Gastrocnemius medialis (tissue), 4 donors: ENCODE data around the gene TTLL8. TPM values are rescaled to one million over a fixed set of nuclear protein-coding genes. Genes with fewer than 3 reads are reported as not detected.

Source experiments
- ATAC-seq, 2 donors: fragments of 150-250 bp; one replicate each; pipeline ENCODE4 v1.9.1; 2016
- DNase-seq, 2 donors: peaks; one replicate each; pipeline ENCODE4 v3.0.0-alpha.2; 2019
- H3K27ac ChIP-seq, 4 donors: fragments of 200-600 bp; sonication (generic); 1 replicate in 1 of 4; 2 replicates in 3 of 4; pipeline ENCODE4 v1.5.1; 2016 to 2018; ENCODE audit warnings: mild to moderate bottlenecking in 2 of 4, moderate library complexity in 1 of 4
- H3K27me3 ChIP-seq, 3 donors: fragments of 200-600 bp; sonication (generic) in 2 of 3; 1 replicate in 1 of 3; 2 replicates in 2 of 3; pipeline versions ENCODE4 v1.5.1 to v1.6.0; 2016 to 2019; ENCODE audit warnings: mild to moderate bottlenecking in 1 of 3, moderate library complexity in 1 of 3
- H3K36me3 ChIP-seq, 2 donors: fragments of 200-600 bp; sonication (generic) in 1 of 2; one replicate each; pipeline ENCODE4 v1.5.1; 2017 to 2018
- H3K4me1 ChIP-seq, 2 donors: fragments of 200-600 bp; sonication (generic) in 1 of 2; one replicate each; pipeline ENCODE4 v1.5.1; 2016 to 2017; ENCODE audit warnings: mild to moderate bottlenecking in 2 of 2
- H3K4me3 ChIP-seq, 4 donors: fragments of 200-600 bp; sonication (generic) in 3 of 4; 1 replicate in 1 of 4; 2 replicates in 3 of 4; pipeline ENCODE4 v1.5.1; 2016 to 2019; ENCODE audit warnings: mild to moderate bottlenecking in 2 of 4
- H3K9me3 ChIP-seq, 3 donors: fragments of 200-600 bp; sonication (generic) in 2 of 3; 1 replicate in 1 of 3; 2 replicates in 2 of 3; pipeline ENCODE4 v1.5.1; 2016 to 2019
- POLR2A ChIP-seq, 2 donors: fragments of 450-650 bp; IDR thresholded peaks; one replicate each; pipeline ENCODE4 v1.6.1; 2017; ENCODE audit warnings: antibody characterized with exemption in 2 of 2, mild to moderate bottlenecking in 2 of 2, moderate library complexity in 2 of 2
- in situ Hi-C, 4 donors: fragments of 200-750 bp; cut with MboI; loops; one replicate each; pipeline versions ENCODE4 v1.15.0 to v1.8.0; 2017; ENCODE audit warnings: low sequenced_read_pairs in 4 of 4
- intact Hi-C: fragments of 100-400 bp; cut with DNase I; formaldehyde crosslinking; loops from one replicate; pipeline ENCODE4 v1.15.1; 2023; ENCODE audit warnings: low total_unique reads
- total RNA-seq, 4 donors: library from RNA; depleted of rRNA; stranded (reverse); fragments of >200 nt; gene quantifications; one replicate each; pipeline versions ENCODE4 v1.1.0 to v1.2.3, GENCODE V29; 2016
- TF ChIP-seq, protein P1 (sequence below), 5 experiments: fragments of 450-650 bp in 3 of 5; fragments of 200-600 bp in 2 of 5; sonication (generic) in 2 of 5; IDR thresholded peaks in 4 of 5; conservative IDR thresholded peaks in 1 of 5; 1 replicate in 4 of 5; 2 replicates in 1 of 5; pipeline ENCODE4 v1.5.1; 2016 to 2019; ENCODE audit warnings: antibody characterized with exemption in 5 of 5, mild to moderate bottlenecking in 3 of 5, moderate library complexity in 3 of 5

Gene TTLL8
- total RNA-seq, 4 donors from 2014 or later, result not detected

DNA sequence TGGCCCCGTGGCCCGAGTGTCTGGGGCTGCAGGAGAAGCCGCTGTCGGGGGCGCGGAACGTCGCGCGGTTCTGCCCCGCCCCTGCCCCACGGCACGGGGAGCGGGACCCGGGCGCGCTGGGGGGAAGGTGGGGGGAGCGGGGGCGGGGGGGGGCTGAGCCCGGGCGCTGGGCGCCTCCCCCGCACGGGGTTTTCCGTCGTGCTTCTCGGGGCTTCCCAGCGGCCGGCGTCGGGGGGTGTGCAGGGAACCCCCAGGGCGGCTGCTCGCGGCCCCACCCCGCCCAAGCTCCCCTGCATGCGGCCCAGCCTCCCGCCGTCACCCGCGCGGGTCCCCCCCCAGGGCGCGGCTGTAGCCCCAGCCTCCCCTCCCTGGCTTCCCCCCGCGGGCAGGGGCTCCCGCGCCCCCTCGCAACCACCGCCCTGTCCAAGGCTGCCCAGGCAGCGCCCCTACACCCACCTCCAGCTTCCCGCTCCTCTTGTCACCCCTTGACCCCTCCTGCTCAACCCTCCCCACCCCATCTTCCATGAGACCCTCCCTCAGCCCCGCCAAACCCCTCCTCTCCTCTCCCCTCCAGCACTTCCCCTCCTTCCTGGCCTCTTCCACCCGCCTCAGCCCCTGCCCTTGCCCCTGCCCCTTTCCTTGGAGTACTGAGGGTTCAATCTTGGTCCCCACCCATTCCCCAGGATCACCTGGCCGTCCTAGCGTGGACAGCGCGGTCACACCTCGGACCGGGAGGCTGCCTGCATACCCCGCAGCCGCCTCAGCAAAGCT, 47.2 kb downstream of the TTLL8 start:
- in situ Hi-C loops, result no loop called here
- DNase-seq (no peak), ATAC-seq (no peak)
- intact Hi-C loops, result no loop called here
- H3K36me3 ChIP-seq, result no peaks in the 10 kb centered on the region
- no peak overlapping the region for H3K27ac ChIP-seq
- peaks cover 54 to 63% (median 57%) of the 10 kb centered on the region in 3 donors for H3K27me3 ChIP-seq
- H3K9me3 ChIP-seq, result no peaks in the 10 kb centered on the region
- no peaks in the 10 kb centered on the region for H3K4me1 ChIP-seq
- TF ChIP-seq POLR2A (IDR thresholded peaks at IDR 0.05), result no peak
- TF ChIP-seq, protein P1, sequence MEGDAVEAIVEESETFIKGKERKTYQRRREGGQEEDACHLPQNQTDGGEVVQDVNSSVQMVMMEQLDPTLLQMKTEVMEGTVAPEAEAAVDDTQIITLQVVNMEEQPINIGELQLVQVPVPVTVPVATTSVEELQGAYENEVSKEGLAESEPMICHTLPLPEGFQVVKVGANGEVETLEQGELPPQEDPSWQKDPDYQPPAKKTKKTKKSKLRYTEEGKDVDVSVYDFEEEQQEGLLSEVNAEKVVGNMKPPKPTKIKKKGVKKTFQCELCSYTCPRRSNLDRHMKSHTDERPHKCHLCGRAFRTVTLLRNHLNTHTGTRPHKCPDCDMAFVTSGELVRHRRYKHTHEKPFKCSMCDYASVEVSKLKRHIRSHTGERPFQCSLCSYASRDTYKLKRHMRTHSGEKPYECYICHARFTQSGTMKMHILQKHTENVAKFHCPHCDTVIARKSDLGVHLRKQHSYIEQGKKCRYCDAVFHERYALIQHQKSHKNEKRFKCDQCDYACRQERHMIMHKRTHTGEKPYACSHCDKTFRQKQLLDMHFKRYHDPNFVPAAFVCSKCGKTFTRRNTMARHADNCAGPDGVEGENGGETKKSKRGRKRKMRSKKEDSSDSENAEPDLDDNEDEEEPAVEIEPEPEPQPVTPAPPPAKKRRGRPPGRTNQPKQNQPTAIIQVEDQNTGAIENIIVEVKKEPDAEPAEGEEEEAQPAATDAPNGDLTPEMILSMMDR (IDR thresholded peaks at IDR 0.05 in 4 of 5, conservative IDR thresholded peaks at IDR 0.05 in 1 of 5), result no peak
- H3K4me3 ChIP-seq, result no peak overlapping the region

DNA sequence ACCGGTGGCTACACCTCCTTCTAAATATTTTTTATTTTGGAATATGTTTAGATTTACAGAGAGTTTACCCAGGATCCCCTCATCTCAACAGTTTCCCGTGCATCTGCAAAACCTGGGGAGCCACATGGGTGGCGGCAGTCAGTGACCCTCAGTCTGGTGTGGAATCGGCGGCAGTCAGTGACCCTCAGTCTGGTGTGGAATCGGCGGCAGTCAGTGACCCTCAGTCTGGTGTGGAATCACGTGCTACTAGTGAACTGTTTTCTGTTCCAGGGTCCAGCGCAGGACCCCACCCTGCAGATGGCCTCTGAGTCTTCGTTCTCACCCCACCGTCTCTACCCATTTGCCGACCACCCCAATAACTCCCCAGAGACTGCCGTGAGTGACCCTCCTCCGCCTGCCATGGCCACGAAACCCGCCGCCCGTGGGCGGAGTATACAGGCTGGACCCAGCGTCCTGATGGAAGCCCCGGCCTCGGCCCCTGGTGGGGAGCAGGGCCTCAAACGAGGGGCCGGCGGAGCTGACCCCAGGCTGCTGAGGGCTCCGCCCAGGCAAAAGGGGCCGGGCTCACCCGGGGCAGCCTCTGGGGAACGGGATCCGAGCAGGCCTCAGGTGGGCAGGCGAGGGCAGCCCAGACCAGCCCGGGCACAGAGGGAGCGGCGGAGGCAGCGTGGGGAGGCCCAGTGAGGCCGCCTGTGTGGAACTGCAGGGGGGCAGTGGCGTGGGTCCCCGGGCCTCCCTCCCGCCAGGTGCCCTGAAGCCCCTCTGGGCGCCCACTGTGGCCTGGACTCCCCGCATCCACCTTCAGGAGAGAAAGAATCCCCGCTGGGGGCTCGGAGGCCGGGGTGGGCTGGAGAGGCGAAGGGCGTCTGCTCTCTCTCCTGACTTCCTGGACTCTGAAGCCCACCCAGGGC, 48.1 kb downstream of the TTLL8 start:
- H3K27ac ChIP-seq, result no peak overlapping the region
- no peaks in the 10 kb centered on the region for H3K36me3 ChIP-seq
- peaks cover 49 to 55% (median 50%) of the 10 kb centered on the region in 3 donors for H3K27me3 ChIP-seq
- no peaks in the 10 kb centered on the region for H3K4me1 ChIP-seq
- DNase-seq (no peak), ATAC-seq (no peak)
- H3K9me3 ChIP-seq, result no peaks in the 10 kb centered on the region
- in situ Hi-C loops (no loop called here), intact Hi-C loops (no loop called here)
- TF ChIP-seq POLR2A (IDR thresholded peaks at IDR 0.05), result no peak
- TF ChIP-seq, protein P1 (IDR thresholded peaks at IDR 0.05 in 4 of 5, conservative IDR thresholded peaks at IDR 0.05 in 1 of 5), result no peak
- no peak overlapping the region for H3K4me3 ChIP-seq

DNA sequence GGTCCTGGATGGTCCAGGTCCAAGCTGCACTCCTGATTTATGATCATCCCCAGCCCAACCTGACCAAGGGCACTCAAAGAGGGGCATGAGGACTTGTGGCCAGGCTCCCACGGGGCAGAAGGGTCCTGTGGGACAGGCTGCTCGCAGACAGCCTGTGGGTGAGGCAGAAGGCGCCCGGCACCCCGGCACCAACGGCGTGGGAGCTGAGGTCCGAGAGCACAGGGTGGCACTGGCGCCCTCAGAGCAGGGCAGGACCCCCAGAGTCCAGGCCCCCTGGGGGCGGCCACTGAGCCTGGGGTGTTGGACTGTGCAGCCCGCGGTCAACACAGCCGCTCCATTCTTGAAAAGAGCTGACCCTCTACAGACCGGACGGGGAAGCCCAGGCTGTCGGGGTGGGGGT, 48.8 kb downstream of the TTLL8 start:
- no peak for TF ChIP-seq POLR2A (IDR thresholded peaks at IDR 0.05)
- TF ChIP-seq, protein P1 (IDR thresholded peaks at IDR 0.05 in 4 of 5, conservative IDR thresholded peaks at IDR 0.05 in 1 of 5), result no peak
- peaks cover 42 to 49% (median 43%) of the 10 kb centered on the region in 3 donors for H3K27me3 ChIP-seq
- no peak overlapping the region for H3K27ac ChIP-seq
- no peak overlapping the region for H3K4me3 ChIP-seq
- no peaks in the 10 kb centered on the region for H3K4me1 ChIP-seq
- DNase-seq, result no peak
- intact Hi-C loops, result no loop called here
- no peak for ATAC-seq
- in situ Hi-C loops, result no loop called here
- H3K36me3 ChIP-seq, result no peaks in the 10 kb centered on the region
- H3K9me3 ChIP-seq, result no peaks in the 10 kb centered on the region

DNA sequence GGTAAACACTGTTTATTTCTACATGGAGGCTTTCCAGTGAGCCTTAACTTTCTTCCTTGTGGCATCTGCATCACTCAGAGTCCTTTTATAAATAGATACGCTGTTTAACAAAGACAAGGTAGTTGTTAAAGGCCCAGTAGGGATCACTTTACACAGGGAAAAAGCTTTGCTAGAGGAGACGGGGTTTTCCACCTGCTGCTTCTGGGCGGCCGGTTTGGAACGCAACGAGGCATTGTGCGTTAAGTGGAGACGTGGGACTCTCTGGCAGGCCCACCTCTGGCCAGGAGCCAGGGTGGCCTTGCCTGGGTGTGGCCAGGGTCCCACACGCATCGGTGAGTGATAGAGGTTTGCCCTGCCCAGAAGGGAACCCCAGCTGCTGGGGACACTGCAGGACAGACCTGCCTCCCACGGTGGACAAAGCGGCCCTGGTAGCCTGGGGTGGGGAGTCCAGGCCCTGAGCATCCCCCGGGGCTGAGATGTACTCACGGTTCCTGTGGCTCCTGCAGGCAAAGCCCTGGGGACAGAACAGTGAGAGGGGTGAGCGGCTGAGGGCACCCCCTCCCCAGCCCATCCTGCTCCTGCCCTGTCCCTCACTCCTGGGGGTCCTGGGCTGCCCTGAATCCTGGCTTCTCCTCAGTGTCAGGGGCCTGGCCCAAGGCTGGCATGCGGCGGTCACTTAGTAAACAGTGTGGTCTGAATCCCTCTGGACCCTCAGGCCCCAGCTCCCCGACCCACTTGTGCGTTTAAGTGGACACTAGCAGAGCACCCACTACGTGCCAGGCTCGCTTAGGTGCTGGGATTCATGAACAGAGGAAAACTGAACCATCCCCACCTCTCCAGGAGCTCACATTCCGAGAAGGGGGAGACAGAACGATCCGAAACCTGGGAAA, 49.7 kb downstream of the TTLL8 start:
- in situ Hi-C loops (no loop called here), intact Hi-C loops (no loop called here)
- Histone ChIP-seq H3K9me3 (no peaks in the 10 kb centered on the region), H3K27ac (no peak overlapping the region), H3K36me3 (no peaks in the 10 kb centered on the region), H3K4me3 (no peak overlapping the region), H3K4me1 (no peaks in the 10 kb centered on the region), H3K27me3 (peaks cover 35 to 40% (median 35%) of the 10 kb centered on the region in 3 donors)
- ATAC-seq, result no peak
- DNase-seq, result no peak
- TF ChIP-seq, protein P1 (IDR thresholded peaks at IDR 0.05 in 4 of 5, conservative IDR thresholded peaks at IDR 0.05 in 1 of 5), result no peak
- TF ChIP-seq POLR2A (IDR thresholded peaks at IDR 0.05), result no peak
